Ureter (tissue), 1 donor: ENCODE measurements around the gene SLFN12L. TPM values are rescaled to one million over a fixed set of nuclear protein-coding genes. Genes with fewer than 3 reads are reported as not detected.

Experiments used
- DNase-seq: peaks from one replicate; pipeline ENCODE4 v3.0.0-alpha.2; 2020; ENCODE audit warnings: low spot score
- total RNA-seq: library from RNA; stranded (reverse); gene quantifications from one replicate; pipeline ENCODE4 v1.2.4, GENCODE V29; 2023
- donor health status: DM: yes; HTN: yes; CAD: no.

The SLFN12L gene
- total RNA-seq, 1 donor from 2014 or later, result 5.6 TPM

DNA sequence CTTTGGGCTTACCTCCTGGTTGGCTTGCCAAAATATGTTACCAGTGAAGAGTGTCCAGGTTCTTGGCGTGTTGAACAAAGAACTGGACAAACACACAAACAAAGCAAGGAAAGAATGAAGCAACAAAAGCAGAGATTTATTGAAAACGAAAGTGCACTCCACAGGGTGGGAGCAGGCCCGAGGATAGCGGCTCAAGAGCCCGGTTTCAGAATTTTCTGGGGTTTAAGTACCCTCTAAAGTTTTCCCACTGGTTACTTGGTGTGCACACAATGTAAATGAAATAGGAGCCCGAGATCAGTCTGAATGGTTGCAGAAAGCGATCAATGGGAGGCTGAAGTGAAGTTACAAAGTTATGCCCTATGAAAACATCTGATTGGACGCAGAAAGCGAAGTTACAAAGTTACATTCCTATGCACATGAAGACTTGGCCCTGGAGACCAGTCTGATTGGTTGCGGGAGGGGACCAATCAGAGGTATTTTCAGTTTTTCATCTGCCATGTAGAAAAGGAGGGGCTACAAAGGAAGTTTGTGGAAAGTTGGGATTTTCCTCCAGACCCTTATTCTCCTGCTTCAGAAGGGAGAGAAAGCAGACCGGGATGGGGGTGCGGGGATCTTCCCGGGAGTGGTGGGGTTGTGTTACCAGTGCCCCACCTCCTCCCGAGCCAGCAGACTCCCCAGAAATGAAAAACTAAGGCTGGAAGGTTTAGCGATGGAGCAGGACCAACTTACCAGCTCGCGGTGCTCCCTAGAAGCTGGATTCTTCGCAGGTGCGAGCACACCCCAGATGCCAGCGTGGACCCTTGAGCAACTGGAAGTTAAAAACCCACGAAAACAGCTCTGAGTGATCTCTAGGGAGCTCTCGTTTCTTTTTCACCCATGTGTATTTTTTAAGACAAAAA, 105.1 kb downstream of the SLFN12L start, which contains the start of gene SLFN12:
Gene SLFN12, minus strand, starts transcription at position 325 of the 899 bp plus-strand sequence. CDS start 9,472 bp downstream, outside the sequence.
- DNase-seq, result peak; percentile 77

DNA sequence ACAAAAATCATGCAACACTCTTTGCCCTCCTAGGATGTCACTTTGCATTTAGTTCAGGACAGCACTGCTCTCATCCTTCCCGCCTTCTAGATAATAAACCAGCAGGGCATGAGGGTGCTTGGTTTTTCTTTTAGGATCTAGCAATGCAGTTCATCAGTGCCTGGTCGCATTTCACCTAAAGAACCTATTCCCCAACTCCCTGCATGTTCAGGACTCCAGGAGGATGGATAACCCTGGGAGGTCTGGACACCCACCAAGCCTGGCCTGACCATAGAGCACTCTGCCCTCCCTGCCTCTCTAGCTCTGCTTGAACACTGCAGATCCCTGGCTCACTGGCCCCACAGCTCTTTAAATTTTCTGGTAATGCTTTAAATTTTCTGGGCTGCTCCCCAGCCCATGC, 107.8 kb downstream of the SLFN12L start:
- no peak for DNase-seq

DNA sequence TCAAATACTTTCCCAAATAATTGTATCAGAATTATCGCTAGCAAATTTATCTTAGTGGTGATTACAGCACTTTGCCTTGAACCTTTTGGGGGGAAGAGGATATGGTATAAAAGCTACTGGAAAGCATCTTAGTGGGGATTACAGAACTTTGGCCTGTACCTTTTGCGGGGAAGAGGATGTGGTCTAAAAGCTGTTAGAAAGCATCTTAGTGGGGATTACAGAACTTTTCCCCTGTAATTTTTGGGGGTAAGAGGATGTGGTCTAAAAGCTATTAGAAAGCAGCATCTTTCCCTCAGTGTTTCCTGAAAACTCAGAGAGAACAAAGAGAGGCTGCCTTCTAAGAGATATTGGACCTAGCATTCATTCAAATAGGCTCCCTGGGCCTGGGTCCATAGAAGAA, 109.2 kb downstream of the SLFN12L start:
- no peak for DNase-seq

DNA sequence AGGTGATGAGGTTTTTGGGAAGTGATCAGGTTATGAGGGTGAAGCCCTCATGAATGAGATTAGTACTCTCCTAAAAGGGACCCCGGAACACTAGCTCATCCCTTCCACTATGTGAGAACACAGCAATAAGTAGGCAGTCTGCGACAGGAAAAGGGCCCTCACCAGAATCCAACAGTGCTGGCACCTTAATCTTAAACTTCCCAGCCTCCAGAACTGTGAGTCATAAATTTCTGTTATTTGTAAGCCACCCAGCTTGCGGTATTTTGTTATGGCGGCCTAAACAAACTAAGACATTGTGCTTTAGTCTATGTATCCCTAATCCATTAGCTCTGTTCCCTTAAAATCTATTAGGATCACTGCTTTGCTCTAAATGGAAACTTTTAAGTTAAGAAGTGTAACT, 113.7 kb downstream of the SLFN12L start:
- no peak for DNase-seq

Other genes starting within 250 kb of the SLFN12L start
- gene SLFN11, start 164.1 kb downstream of the SLFN12L start, total RNA-seq, result 24.4 TPM
- 15.5 TPM for gene SLFN12, start 105.2 kb downstream of the SLFN12L start, total RNA-seq
- gene SLFN13, start 88.9 kb downstream of the SLFN12L start, total RNA-seq, result 7.9 TPM
- gene SLFN14, start 23.1 kb upstream of the SLFN12L start, total RNA-seq, result not detected
- gene PEX12, start 40.9 kb upstream of the SLFN12L start, total RNA-seq, result 7.9 TPM
- 164 TPM for gene AP2B1, start 49.6 kb upstream of the SLFN12L start, total RNA-seq
- 2.7 TPM for gene RASL10B, start 194.0 kb upstream of the SLFN12L start, total RNA-seq
- not detected for gene GAS2L2, start 215.6 kb upstream of the SLFN12L start, total RNA-seq
- gene C17orf50, start 223.2 kb upstream of the SLFN12L start, total RNA-seq, result not detected